ENCODE data around the gene TRIO. TPM values are rescaled to one million over a fixed set of nuclear protein-coding genes. Genes with fewer than 3 reads are reported as not detected.

Gene TRIO
- total RNA-seq, 1 experiment from 2014 or later, result 88.8 TPM

GRCh38 chr5:14486996-14487896 is 344.1 kb downstream of the TRIO start:
- H3K27me3 Mint-ChIP-seq (ENCODE audit: low read depth), result no peaks in the 10 kb centered on the region
- peaks cover 5% of the 10 kb centered on the region for H3K4me1 Mint-ChIP-seq
- H3K4me3 Mint-ChIP-seq, result no peak overlapping the region; the same call in 1 of the 2 replicates
- DNase-seq (ENCODE audit: low spot score) (no peak), ATAC-seq (peak; percentile 14)
- CTCF ChIA-PET, result interaction anchor here (0.9 to 2.4 kb wide), 3 partner anchors 18 to 161 kb away, joined by 3 to 12 read pairs (median 10); no protein-coding TSS in a partner anchor
- H3K9me3 Mint-ChIP-seq, result no peaks in the 10 kb centered on the region
- H3K36me3 Mint-ChIP-seq, result peaks cover 32% of the 10 kb centered on the region
- no peak for TF ChIP-seq ERG (CRISPR knock-in tag; IDR thresholded peaks at IDR 0.05)
- no peak for TF ChIP-seq EMX1 (CRISPR knock-in tag; IDR thresholded peaks at IDR 0.05)
- TF ChIP-seq TEAD1 (CRISPR knock-in tag; IDR thresholded peaks at IDR 0.05), result no peak
- TF ChIP-seq ESRRA (CRISPR knock-in tag; IDR thresholded peaks at IDR 0.05; ENCODE audit: borderline replicate concordance), result no peak
- TF ChIP-seq ZNF121 (CRISPR knock-in tag; IDR thresholded peaks at IDR 0.05), result no peak
- TF ChIP-seq USF1 (CRISPR knock-in tag; IDR thresholded peaks at IDR 0.05), result no peak
- no peak for TF ChIP-seq NFYB (CRISPR knock-in tag; conservative IDR thresholded peaks at IDR 0.05; ENCODE audit: low read depth)
- no peak for TF ChIP-seq NFE2L1 (CRISPR knock-in tag; IDR thresholded peaks at IDR 0.05)
- H3K27ac Mint-ChIP-seq, result no peak overlapping the region
- POLR2A ChIA-PET, result no interaction called here

- TF ChIP-seq AR (CRISPR knock-in tag; IDR thresholded peaks at IDR 0.05), result no peak
- TF ChIP-seq NR3C1 (CRISPR knock-in tag; conservative IDR thresholded peaks at IDR 0.05; ENCODE audit: low read depth), result no peak
- Mint-ChIP-seq H3K9me3 (no peaks in the 10 kb centered on the region), H3K4me3 (peak overlapping the region; percentile 35), H3K27ac (no peak overlapping the region), H3K36me3 (peaks cover 38% of the 10 kb centered on the region), H3K4me1 (peaks cover 5% of the 10 kb centered on the region), H3K27me3 (ENCODE audit: low read depth) (no peaks in the 10 kb centered on the region)
- CTCF ChIA-PET, result interaction anchor here (2.3 to 2.4 kb wide), 2 partner anchors 17 to 160 kb away, joined by 10 to 12 read pairs; no protein-coding TSS in a partner anchor
- peak; percentile 54 for DNase-seq (ENCODE audit: low spot score)
- ATAC-seq, result peak; percentile 50
- POLR2A ChIA-PET, result interaction anchor here (0.6 kb wide), 1 partner anchor 101 kb away, joined by 3 read pairs; no protein-coding TSS in a partner anchor
Measured at GRCh38 chr5:14487897-14488570, 344.9 kb downstream of the TRIO start.

- ATAC-seq, result peak; percentile 14; the same call in 1 of the 2 replicates
- Mint-ChIP-seq H3K4me3 (peak overlapping the region; percentile 35), H3K27ac (no peak overlapping the region), H3K36me3 (peaks cover 38% of the 10 kb centered on the region), H3K27me3 (ENCODE audit: low read depth) (no peaks in the 10 kb centered on the region), H3K4me1 (peaks cover 5% of the 10 kb centered on the region), H3K9me3 (no peaks in the 10 kb centered on the region)
- POLR2A ChIA-PET, result interaction anchor here (0.6 kb wide), 1 partner anchor 102 kb away, joined by 3 read pairs; no protein-coding TSS in a partner anchor
- CTCF ChIA-PET, result interaction anchor here (1.8 kb wide), 1 partner anchor 17 kb away, joined by 5 read pairs; no protein-coding TSS in a partner anchor
- DNase-seq (ENCODE audit: low spot score), result no peak
- TF ChIP-seq E2F4 (CRISPR knock-in tag; IDR thresholded peaks at IDR 0.05; ENCODE audit: borderline replicate concordance, low read depth), result no peak
- TF ChIP-seq NR3C1 (CRISPR knock-in tag; conservative IDR thresholded peaks at IDR 0.05; ENCODE audit: low read depth), result no peak
- TF ChIP-seq ZNF121 (CRISPR knock-in tag; IDR thresholded peaks at IDR 0.05), result no peak
- TF ChIP-seq HMGA2 (CRISPR knock-in tag; IDR thresholded peaks at IDR 0.05), result no peak
- TF ChIP-seq MAX (CRISPR knock-in tag; IDR thresholded peaks at IDR 0.05), result no peak
- TF ChIP-seq ZBTB43 (CRISPR knock-in tag; IDR thresholded peaks at IDR 0.05), result no peak
- TF ChIP-seq TCF7 (CRISPR knock-in tag; IDR thresholded peaks at IDR 0.05; ENCODE audit: low read depth), result no peak
- TF ChIP-seq ZNF425 (CRISPR knock-in tag; conservative IDR thresholded peaks at IDR 0.05), result no peak
- no peak for TF ChIP-seq ZBTB21 (CRISPR knock-in tag; IDR thresholded peaks at IDR 0.05; ENCODE audit: borderline replicate concordance)
- no peak for TF ChIP-seq ESRRA (CRISPR knock-in tag; IDR thresholded peaks at IDR 0.05; ENCODE audit: borderline replicate concordance)
- no peak for TF ChIP-seq ZMAT4 (CRISPR knock-in tag; IDR thresholded peaks at IDR 0.05)
Measured at GRCh38 chr5:14488709-14489108, 345.6 kb downstream of the TRIO start.
